Psoas muscle (tissue), 8 donors: ENCODE data around the gene ZXDB. TPM values are rescaled to one million over a fixed set of nuclear protein-coding genes. Genes with fewer than 3 reads are reported as not detected.
"Not testable (repeated sequence)": the region's sequence is repeated elsewhere in the genome, so short reads cannot be mapped to it uniquely, and the experiment has no call there.

ENCODE experiments used
- ATAC-seq, 4 donors: fragments of 200-7000 bp; cut with Tn5 transposase; one replicate each; pipeline ENCODE4 v1.9.1; 2020; ENCODE audit warnings: moderate library complexity in 3 of 4, mild to moderate bottlenecking in 2 of 4
- DNase-seq, 2 donors: peaks; one replicate each; pipeline ENCODE4 v3.0.0-alpha.2; 2020
- H3K27ac ChIP-seq: fragments of 200-600 bp; one replicate; pipeline ENCODE4 v1.8.0; 2022
- H3K27me3 ChIP-seq, 3 donors: fragments of 200-600 bp in 1 of 3; one replicate each; pipeline versions ENCODE4 v1.6.1 to v1.8.0; 2013 to 2022; ENCODE audit warnings: low read length in 2 of 3, mild to moderate bottlenecking in 2 of 3, moderate library complexity in 1 of 3; ENCODE audit not compliant: insufficient read depth in 3 of 3
- H3K36me3 ChIP-seq, 2 donors: fragments of 200-600 bp in 1 of 2; one replicate each; pipeline versions ENCODE4 v1.6.1 to v1.8.0; 2013 to 2022; ENCODE audit warnings: low read depth in 1 of 2, mild to moderate bottlenecking in 1 of 2, moderate library complexity in 1 of 2; ENCODE audit not compliant: insufficient read depth in 1 of 2
- H3K4me1 ChIP-seq: fragments of 200-600 bp; one replicate; pipeline ENCODE4 v1.8.0; 2022
- H3K4me3 ChIP-seq: fragments of 200-600 bp; one replicate; pipeline ENCODE4 v1.8.0; 2022; ENCODE audit warnings: mild to moderate bottlenecking
- H3K9me3 ChIP-seq: fragments of 200-600 bp; one replicate; pipeline ENCODE4 v1.8.0; 2022
- WGBS, 3 donors: extraction: QIAGEN DNeasy Blood & Tissue Kit; methylation state at CpG; one replicate each; pipeline versions ENCODE4 v1.1.6 to v1.1.7; 2013; 5-methylcytosine and 5-hydroxymethylcytosine counted together
- intact Hi-C, 2 donors: fragments of 100-400 bp; cut with DNase I; formaldehyde crosslinking; loops; one replicate each; pipeline versions ENCODE4 v1.11.0 to v1.14.2; 2022
- long read RNA-seq, 2 donors: library from polyadenylated mRNA; unstranded; transcript quantifications; one replicate each; pipeline ENCODE4 v2.0.0, GENCODE V29; 2021
- polyA plus RNA-seq, 3 donors: library from polyadenylated mRNA; stranded (reverse); fragments of 200-250 nt; gene quantifications; one replicate each; pipeline ENCODE4 v1.2.3, GENCODE V29; 2013
- total RNA-seq, 4 donors: library from RNA; stranded (reverse); fragmentation: NEBNext Ultra II Directional in 2 of 4; extraction: Animal tissue kit (Norgen Biotek cat#: 25700) in 2 of 4; gene quantifications; one replicate each; pipeline versions ENCODE4 v1.2.1 to v1.2.4, GENCODE V29; 2021 to 2023
- TF ChIP-seq, protein P1 (sequence below): fragments of 200-600 bp; IDR thresholded peaks from one replicate; pipeline ENCODE4 v1.8.0; 2022; ENCODE audit warnings: antibody characterized with exemption
- donor health status: healthy with polysubstance abuse.
- donor health status: DM: no; HTN: no; CAD: no; lungs with moderate emphysema.
- donor health status: Bipolar disorder and iron deficiency.
- donor health status: healthy.
- donor health status: DM: yes; HTN: yes; CAD: no.
- donor health status: DM: no; HTN: no; CAD: no.
- donor health status: DM: no; HTN: no; CAD: no.
- donor health status: DM: yes; HTN: yes; CAD: no.

Gene ZXDB
- total RNA-seq (1 to 10 TPM; 4.8 to 8.2 (median 6.2) TPM), polyA plus RNA-seq (1 to 10 TPM; 1.7 to 3.2 (median 2.0) TPM)
- long read RNA-seq, donor 1, full-length matches to known transcripts: 2 of 2 reads
- long read RNA-seq, donor 1, partial matches to known transcripts: 0 of 2 reads
- long read RNA-seq, donor 1, other reads (novel, unspliced or antisense): 0 of 2 reads
- long read RNA-seq, donor 2, full-length matches to known transcripts: 8 of 11 reads
- long read RNA-seq, donor 2, partial matches to known transcripts: 0 of 11 reads
- long read RNA-seq, donor 2, other reads (novel, unspliced or antisense): 3 of 11 reads

DNA sequence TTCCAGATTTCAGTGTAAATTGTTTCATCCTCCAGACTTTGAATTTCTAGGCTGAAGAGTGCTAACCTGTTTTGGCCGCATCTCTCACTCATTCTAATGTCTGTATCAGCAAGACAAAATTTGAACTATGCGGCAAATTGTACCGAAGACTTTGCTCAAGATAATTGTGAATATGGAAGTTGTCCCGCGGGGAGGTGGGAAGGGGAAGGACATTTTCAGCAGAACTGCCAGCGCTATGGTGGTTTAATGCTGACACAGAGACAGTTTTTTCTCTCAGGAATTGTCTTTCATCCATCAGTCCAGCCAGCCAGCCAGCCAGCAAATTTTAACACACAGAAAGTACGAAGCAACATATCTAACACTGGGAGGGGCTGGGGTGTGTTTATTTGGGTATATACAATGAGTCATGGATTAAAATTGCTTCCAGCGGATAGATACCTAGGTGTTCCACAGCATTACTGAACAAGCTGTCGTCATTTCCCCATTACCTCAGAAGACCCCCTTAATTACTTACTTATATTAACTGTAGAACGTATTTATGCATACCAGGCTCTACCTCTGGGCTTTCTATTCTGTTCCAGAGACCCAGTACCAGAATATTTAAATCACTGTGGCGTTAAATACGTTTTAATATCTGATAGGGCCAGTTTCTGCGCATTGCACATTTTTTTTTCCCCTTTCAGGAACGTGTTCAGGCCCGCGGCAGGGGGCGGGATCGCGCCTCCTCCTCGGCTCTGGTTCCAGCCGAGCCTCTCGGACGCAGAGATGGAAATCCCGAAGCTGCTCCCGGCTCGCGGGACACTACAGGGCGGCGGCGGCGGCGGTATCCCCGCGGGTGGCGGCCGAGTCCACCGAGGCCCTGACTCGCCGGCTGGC is at the start of gene ZXDB:
Gene ZXDB (plus strand): TSS at position 728 of the 876 bp plus-strand sequence. CDS start 38 bp downstream, at position 766.
- peak in 3 of 4 donors; percentile 53 to 72 (median 59) for ATAC-seq

DNA sequence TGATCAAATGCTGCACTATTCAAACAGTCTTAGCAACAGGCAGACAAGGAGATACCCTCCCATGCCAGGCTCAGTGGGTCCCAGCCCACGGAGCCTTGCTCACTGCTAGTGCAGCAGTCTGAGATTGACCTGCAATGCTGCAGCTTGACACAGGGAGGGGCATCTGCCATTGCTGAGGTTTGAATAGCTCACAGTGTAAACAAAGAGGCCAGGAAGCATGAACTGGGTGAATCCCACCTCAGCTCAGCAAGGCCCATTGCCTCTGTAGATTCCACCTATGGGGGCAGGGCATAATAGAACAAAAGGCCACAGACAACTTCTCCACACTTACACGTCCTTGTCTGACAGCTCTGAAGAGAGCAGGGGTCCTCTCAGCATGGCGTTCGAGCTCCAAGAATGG is 26.6 kb upstream of the ZXDB start:
- H3K27ac ChIP-seq: no peak overlapping the region
- no peaks in the 10 kb centered on the region for H3K4me1 ChIP-seq
- intact Hi-C loops: no loop called here
- TF ChIP-seq, protein P1, sequence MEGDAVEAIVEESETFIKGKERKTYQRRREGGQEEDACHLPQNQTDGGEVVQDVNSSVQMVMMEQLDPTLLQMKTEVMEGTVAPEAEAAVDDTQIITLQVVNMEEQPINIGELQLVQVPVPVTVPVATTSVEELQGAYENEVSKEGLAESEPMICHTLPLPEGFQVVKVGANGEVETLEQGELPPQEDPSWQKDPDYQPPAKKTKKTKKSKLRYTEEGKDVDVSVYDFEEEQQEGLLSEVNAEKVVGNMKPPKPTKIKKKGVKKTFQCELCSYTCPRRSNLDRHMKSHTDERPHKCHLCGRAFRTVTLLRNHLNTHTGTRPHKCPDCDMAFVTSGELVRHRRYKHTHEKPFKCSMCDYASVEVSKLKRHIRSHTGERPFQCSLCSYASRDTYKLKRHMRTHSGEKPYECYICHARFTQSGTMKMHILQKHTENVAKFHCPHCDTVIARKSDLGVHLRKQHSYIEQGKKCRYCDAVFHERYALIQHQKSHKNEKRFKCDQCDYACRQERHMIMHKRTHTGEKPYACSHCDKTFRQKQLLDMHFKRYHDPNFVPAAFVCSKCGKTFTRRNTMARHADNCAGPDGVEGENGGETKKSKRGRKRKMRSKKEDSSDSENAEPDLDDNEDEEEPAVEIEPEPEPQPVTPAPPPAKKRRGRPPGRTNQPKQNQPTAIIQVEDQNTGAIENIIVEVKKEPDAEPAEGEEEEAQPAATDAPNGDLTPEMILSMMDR: no peak
- DNase-seq: no peak
- H3K9me3 ChIP-seq: peaks cover 4% of the 10 kb centered on the region
- H3K27me3 ChIP-seq: no peaks in the 10 kb centered on the region
- no peak for ATAC-seq
- WGBS, 3 donors: 60 to 69% (median 60%) methylated on average over 4 of the region's 4 CpGs
- H3K4me3 ChIP-seq: no peak overlapping the region
- no peaks in the 10 kb centered on the region for H3K36me3 ChIP-seq

More for the DNA sequence above, at the start of gene ZXDB:
- H3K36me3 ChIP-seq, DNase-seq, H3K9me3 ChIP-seq, H3K27me3 ChIP-seq: not testable (repeated sequence)
- H3K4me3 ChIP-seq: peak within 1 kb of the TSS; percentile 72
- peaks cover 12% of the 10 kb centered on the region for H3K4me1 ChIP-seq
- intact Hi-C loops: loop anchor here in 1 of 2 donors (10.0 kb wide), 1 partner anchor 313 kb away; no protein-coding TSS in a partner anchor
- 3 to 24% (median 5%) methylated on average over 13 to 15 of the region's 39 CpGs for WGBS, 3 donors
- peak within 1 kb of the TSS; percentile 89 for H3K27ac ChIP-seq

DNA sequence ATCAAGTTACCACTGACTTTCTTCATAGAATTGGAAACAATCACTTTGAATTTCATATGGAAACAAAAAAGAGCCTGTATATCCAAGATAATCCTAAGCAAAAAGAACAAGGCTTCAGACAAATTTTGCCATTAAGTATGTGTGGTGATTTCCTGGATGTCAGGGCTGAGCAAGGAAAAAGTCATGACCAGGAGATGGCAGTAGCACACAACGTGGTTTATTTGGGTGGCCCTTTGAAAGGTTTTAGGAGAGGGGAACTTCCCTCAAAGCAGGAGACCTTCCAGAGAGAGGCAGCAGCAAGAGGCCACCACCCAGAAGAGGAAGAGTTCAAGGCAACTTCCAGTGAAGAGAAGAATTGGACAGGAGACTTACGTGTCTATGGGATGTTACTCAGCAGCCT is 18.1 kb upstream of the ZXDB start:
- TF ChIP-seq, protein P1: peak; percentile 37
- ATAC-seq (no peak), DNase-seq (no peak)
- no peaks in the 10 kb centered on the region for H3K9me3 ChIP-seq
- no peaks in the 10 kb centered on the region for H3K36me3 ChIP-seq
- no peak overlapping the region for H3K27ac ChIP-seq
- H3K4me1 ChIP-seq: no peaks in the 10 kb centered on the region
- H3K4me3 ChIP-seq: no peak overlapping the region
- WGBS, 3 donors: 8 to 22% (median 20%) methylated on average over 2 of the region's 2 CpGs
- H3K27me3 ChIP-seq: peaks cover 0 to 7% (median 0%) of the 10 kb centered on the region in 3 donors
- intact Hi-C loops: loop anchor here in 1 of 2 donors (10.0 kb wide), 1 partner anchor 451 kb away; no protein-coding TSS in a partner anchor

DNA sequence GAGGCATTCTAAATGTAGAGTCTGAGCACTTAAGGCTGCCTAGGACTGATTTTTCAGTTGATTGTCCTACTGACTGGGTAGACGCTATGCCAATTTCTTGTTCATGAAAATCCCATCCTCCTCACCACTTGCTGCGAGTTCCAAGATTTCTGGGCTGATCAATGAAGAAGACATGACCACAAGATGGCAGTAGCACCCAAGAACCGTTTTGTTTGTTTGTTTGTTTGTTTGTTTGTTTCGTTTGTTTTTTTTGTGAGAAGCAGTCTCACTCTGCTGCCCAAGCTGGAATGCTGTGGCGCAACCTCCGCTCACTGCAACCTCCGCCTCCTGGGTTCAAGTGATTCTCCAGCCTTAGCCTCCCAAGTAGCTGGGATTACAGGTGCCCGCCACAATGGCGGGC is 8.9 kb upstream of the ZXDB start:
- H3K4me1 ChIP-seq: not testable (repeated sequence)
- intact Hi-C loops: loop anchor here in 1 of 2 donors (10.0 kb wide), 1 partner anchor 342 kb away; no protein-coding TSS in a partner anchor

More for the DNA sequence above, 8.9 kb upstream of the ZXDB start:
- DNase-seq, H3K4me3 ChIP-seq, H3K9me3 ChIP-seq, H3K27me3 ChIP-seq, H3K36me3 ChIP-seq, ATAC-seq, H3K27ac ChIP-seq: not testable (repeated sequence)
- WGBS, 3 donors: 47 to 67% (median 66%) methylated on average over 5 to 9 of the region's 9 CpGs
- TF ChIP-seq, protein P1: peak; percentile 37
